RCC 7860 (cell line): ENCODE data around the gene GNB5.

Experiments
- DNase-seq: peaks from one replicate; pipeline ENCODE4 v3.0.0-alpha.2; 2015; ENCODE audit warnings: low spot score
- FAIRE-seq: peaks from 2 replicates; lab custom pipeline; 2012; peaks lifted over from hg19 to GRCh38; lab: Jason Lieb, UNC

Gene GNB5

GRCh38 chr15:52208306-52208946, 17.2 kb upstream of the GNB5 start:
- peak; percentile 55 for FAIRE-seq
- DNase-seq: peak; percentile 67

GRCh38 chr15:52207191-52207590, 16.0 kb upstream of the GNB5 start:
- FAIRE-seq (no peak), DNase-seq (no peak)

DNA sequence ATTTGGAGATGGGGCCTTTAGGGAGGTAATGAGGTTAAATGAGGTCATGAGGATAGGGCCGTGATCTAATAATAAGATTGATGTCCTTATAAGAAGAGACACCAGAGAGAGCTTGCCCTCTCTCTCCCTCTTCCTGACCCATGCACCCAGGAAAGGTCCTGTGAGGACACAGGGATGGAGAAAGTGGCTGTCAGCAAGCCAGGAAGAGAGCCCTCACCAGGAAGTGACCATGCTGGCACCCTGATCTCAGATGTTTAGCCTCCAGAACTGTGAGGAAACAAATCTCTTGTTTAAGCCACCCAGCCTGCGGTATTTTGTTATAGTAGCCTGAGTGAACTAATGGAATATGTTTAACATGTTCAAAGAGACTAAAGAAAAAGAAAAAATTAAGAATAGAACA, 15.3 kb upstream of the GNB5 start:
- no peak for FAIRE-seq
- DNase-seq: no peak

GRCh38 chr15:52204657-52205056, 13.5 kb upstream of the GNB5 start:
- DNase-seq (no peak), FAIRE-seq (no peak)

- FAIRE-seq: no peak
- DNase-seq: no peak
Observed at GRCh38 chr15:52200831-52201365, 9.7 kb upstream of the GNB5 start.

DNA sequence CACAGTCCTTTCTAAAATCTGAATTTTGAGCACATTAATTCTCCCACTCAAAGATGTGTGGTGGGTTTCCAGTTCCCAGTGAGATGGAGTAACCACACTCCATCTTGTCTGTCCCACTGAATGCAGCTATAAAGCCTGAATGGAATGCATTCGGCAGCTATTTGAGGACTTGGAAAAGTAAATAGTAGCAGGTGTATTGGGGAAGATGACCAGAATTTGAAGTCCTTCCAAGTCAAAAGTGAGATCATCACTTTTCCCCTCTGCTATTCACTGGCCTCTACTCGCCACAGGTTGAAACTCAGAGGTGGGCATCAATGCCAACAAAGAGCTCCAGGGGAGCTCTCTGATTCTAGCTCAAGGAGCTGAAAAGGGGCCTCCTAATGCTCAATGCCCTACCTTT, 8.1 kb upstream of the GNB5 start:
- DNase-seq (no peak), FAIRE-seq (no peak)

DNA sequence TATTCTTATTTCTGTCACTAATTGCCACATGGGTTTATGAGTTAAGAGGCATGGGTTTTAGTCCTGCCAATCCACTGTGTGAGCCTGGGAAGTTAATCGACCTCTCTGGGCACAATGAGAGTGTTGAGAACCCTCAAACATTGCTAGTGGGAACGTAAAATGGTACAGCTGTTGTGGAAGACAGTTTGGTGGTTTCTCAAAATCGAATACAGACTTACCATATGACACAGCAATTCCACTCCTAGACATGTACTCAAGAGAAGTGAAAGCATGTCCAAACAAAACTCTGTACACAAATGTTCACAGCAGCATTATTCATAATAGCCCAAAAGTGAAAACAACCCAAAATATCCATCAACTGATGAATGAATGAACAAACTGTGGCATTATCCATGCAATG, 5.7 kb upstream of the GNB5 start:
- no peak for FAIRE-seq
- DNase-seq: no peak

GRCh38 chr15:52193791-52194190, 2.6 kb upstream of the GNB5 start:
- DNase-seq (no peak), FAIRE-seq (no peak)

DNA sequence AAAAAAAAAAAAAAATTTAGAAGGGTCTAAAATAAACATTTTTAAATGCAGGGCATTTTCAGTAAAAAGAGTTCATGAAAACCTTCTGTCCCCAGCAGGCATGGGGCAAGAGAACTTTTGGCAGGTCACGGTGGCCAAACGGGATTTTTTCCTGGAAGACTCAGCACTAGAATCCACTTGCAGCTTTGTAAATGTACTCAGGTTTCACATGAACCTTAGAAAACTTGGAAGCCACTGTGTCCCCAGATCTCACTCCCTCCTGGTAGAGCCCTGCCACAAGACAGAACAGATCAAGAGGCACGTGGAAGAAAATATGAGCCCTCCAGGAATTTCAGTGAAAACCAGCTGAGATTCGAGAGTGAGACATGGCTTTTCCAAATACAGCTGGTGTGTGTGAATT, 2.1 kb upstream of the GNB5 start:
- DNase-seq (no peak), FAIRE-seq (no peak)

- FAIRE-seq (no peak), DNase-seq (no peak)
Observed at GRCh38 chr15:52186651-52187486, 4.3 kb downstream of the GNB5 start.

- FAIRE-seq: no peak
- DNase-seq: no peak
Observed at GRCh38 chr15:52185151-52185561, 6.0 kb downstream of the GNB5 start.

GRCh38 chr15:52184721-52185120, 6.5 kb downstream of the GNB5 start:
- DNase-seq: no peak
- FAIRE-seq: no peak

DNA sequence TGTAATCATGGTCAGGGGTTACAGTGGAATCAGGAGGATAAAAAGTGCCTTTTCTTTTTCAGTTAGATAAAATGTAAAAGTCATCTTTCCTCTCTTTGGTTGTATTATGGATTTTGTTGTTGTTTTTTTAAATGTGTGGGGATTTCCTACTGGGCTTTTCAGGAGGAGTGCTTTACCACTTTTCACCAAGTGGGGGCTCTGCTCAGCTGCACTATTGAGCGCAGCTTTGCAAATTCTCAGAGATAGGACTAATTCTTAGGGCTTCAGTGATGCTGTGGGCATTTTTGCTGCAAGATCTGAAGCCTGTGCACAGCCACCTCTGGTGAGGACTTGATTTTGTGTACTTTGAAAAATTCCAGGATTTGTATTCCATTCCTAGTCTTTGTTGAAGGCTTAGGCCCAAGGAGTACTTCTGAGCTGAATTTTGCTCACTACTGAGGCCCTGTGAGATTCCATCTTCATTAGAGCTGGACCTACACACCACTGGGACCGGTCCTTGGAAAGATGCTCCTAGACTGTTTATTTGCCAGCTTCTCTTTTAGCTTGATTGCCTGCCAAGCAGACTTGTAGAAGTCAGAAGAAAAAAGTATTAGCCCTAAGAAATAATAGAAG, 7.5 kb downstream of the GNB5 start:
- DNase-seq: no peak
- no peak for FAIRE-seq

DNA sequence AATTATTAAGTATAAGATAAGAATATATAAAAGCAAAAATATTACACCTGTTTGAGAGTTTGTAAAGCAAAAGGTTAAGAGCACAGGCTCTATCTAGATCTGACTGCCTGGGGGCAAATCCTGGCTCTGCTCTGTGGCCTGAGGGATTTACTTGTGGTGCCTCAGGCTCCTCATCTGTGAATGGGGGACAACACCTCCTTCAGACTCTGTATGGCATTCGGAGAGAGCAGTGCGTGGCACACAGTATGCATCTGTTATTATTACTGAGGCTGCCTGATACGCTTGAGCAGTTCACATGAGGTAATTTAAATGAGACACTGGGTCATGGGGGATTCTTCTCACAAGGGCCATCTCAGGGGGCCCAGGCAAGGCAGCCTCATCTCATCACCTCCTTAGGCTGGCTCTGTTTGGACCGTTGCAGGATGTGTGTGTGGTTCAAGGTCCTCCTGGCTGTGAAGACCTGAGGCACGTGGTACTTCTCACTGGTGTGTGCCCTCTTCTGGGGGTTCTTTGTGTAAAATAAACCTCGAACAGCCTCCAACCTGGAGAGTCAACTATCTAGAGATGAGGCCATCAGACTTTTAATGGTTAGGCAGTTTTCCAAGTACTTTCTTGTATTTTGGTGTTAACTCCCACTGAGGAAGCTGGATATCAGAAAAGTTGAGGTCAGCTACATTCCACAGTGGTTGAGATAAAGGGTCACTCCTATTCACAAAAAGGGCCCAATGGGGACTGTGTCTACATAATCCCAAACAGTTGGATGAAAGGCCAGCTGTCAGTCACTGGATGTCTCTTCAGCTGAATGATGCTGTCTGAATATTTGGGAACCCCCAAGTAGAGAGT, 9.0 kb downstream of the GNB5 start:
- FAIRE-seq (no peak), DNase-seq (no peak)

DNA sequence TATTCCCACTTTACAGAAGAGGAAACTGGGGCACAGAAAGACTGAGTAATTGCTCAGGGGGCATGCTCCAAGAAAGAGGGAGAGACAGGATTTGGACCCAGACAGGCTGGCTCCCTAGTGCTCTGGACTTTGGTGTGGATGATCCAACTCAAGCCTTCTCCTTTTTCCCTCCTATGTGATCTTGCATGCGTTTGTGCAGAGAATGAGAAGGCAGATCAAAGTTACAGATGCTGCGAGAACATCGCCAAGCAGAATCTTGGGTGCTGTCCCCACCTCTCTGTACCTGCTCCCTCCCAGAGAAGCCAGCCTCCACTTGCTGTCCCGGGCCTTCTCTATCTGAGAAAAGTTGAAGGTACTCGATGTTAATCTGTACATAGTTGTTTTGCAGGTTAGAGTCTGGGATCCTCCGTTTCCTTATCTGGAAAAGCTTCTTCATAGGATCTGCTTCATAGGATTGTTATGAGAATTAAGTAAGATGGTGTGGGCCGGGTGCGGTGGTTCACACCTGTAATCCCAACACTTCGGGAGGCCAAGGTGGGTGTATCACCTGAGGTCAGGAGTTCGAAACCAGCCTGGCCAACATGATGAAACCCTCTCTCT, 10.2 kb downstream of the GNB5 start:
- no peak for DNase-seq
- no peak for FAIRE-seq

DNA sequence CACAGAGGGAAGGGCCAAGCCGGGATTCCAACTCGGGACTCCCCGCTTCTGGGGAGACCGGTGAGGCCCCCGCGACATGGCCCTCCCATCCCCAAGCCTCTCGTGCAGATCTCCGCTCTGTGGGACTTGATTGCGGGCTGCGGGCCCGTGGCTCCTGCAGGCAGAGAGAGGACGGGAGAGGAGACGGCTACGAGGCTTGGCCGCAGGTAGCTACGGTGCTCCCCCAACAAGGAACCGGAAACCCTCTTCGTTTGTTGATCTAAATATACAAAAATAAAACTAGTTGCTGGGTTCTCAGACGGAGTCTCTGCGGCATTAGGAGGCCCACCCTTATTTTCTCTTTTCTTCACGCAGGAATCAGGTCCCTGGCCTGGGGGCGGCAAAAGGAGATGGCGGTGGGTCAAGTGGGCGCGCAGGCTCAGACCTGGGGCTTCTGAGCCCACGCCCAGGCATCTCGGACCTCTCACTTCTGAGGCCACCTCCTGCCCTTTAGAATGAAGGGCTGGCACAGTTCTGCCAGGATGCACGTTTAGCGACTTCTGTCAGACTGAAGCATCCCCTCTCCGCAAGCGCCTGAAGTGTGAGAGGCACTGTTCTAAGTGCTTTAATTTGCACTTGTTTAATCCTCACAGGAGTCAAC, 10.9 kb downstream of the GNB5 start:
- FAIRE-seq: no peak

GRCh38 chr15:52179278-52180195, 11.7 kb downstream of the GNB5 start:
- DNase-seq (peak; percentile 59), FAIRE-seq (no peak)

More for the DNA sequence above, 10.9 kb downstream of the GNB5 start:
- DNase-seq: no peak

DNA sequence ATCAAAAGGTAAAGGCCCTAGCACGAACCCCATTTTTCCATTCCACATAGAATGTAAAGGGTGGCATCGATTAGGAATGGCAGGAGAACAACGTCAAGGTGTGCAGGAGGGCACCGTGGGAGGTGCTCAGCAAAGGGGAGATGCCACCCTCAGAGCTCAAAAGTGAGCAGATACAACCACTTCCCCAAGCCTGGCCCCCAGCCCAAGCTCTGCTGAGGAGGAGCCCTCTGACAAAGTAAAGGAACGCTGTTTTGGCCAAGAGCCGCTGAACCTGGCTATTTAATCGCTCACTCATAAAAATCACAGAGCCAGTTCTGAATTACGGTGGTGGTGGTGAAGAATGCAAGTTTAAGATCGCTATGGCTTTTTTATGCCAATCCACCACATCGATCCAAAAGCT, 12.4 kb downstream of the GNB5 start:
- DNase-seq (no peak), FAIRE-seq (no peak)

- DNase-seq: no peak
- no peak for FAIRE-seq
Observed at GRCh38 chr15:52172869-52173268, 18.3 kb downstream of the GNB5 start.
